Tibial nerve (tissue), 4 donors: ENCODE data around the gene OSTF1. TPM values are rescaled to one million over a fixed set of nuclear protein-coding genes. Genes with fewer than 3 reads are reported as not detected.

Experiments used
- DNase-seq, 2 donors: peaks; one replicate each; pipeline ENCODE4 v3.0.0-alpha.2; 2019; ENCODE audit warnings: low spot score in 2 of 2
- H3K27ac ChIP-seq, 4 donors: fragments of 200-600 bp; sonication (generic) in 3 of 4; one replicate each; pipeline ENCODE4 v1.5.1; 2017 to 2019; ENCODE audit warnings: mild to moderate bottlenecking in 1 of 4
- H3K27me3 ChIP-seq, 2 donors: fragments of 200-600 bp; sonication (generic) in 1 of 2; one replicate each; pipeline versions ENCODE4 v1.5.1 to v1.6.0; 2017 to 2019
- H3K36me3 ChIP-seq, 3 donors: fragments of 200-600 bp; sonication (generic); one replicate each; pipeline ENCODE4 v1.5.1; 2018 to 2019
- H3K4me1 ChIP-seq, 4 donors: fragments of 200-600 bp; sonication (generic) in 3 of 4; one replicate each; pipeline ENCODE4 v1.5.1; 2017 to 2019
- H3K4me3 ChIP-seq, 4 donors: fragments of 200-600 bp; sonication (generic) in 3 of 4; one replicate each; pipeline ENCODE4 v1.5.1; 2017 to 2019; ENCODE audit warnings: mild to moderate bottlenecking in 1 of 4, moderate library complexity in 1 of 4
- H3K9me3 ChIP-seq, 4 donors: fragments of 200-600 bp; sonication (generic) in 3 of 4; one replicate each; pipeline ENCODE4 v1.5.1; 2017 to 2019
- CTCF ChIP-seq, 5 experiments: fragments of 200-600 bp in 3 of 5; fragments of 450-650 bp in 2 of 5; sonication (generic) in 3 of 5; IDR thresholded peaks; one replicate each; pipeline ENCODE4 v1.5.1; 2016 to 2019; ENCODE audit warnings: antibody characterized with exemption in 5 of 5, mild to moderate bottlenecking in 3 of 5, moderate library complexity in 2 of 5
- EP300 ChIP-seq, 2 donors: sonication (generic); formaldehyde crosslinking; IDR thresholded peaks; one replicate each; pipeline ENCODE4 v1.6.1; 2017; ENCODE audit warnings: antibody characterized with exemption in 2 of 2, mild to moderate bottlenecking in 1 of 2
- POLR2A ChIP-seq, 2 donors: fragments of 450-650 bp; IDR thresholded peaks; one replicate each; pipeline ENCODE4 v1.6.1; 2017; ENCODE audit warnings: antibody characterized with exemption in 2 of 2, mild to moderate bottlenecking in 2 of 2, moderate library complexity in 2 of 2
- WGBS, 2 donors: methylation state at CpG; one replicate each; pipeline ENCODE4 v1.1.5; 2018; 5-methylcytosine and 5-hydroxymethylcytosine counted together
- total RNA-seq, 4 donors: library from RNA; depleted of rRNA; stranded (reverse); fragments of >200 nt; gene quantifications; one replicate each; pipeline ENCODE4 v1.1.0, GENCODE V29; 2016

The OSTF1 gene
- total RNA-seq, 4 donors from 2014 or later, result 20.7 to 34.5 (median 24.8) TPM

- peaks cover 0 to 5% (median 0%) of the 10 kb centered on the region in 4 donors for H3K9me3 ChIP-seq
- no peak for DNase-seq
- no peak overlapping the region for H3K4me3 ChIP-seq
- WGBS, 2 donors, result 85 to 88% methylated on average over 1 of the region's 1 CpG
- H3K4me1 ChIP-seq, result no peaks in the 10 kb centered on the region
- no peak overlapping the region for H3K27ac ChIP-seq
- TF ChIP-seq POLR2A (IDR thresholded peaks at IDR 0.05) (no peak), EP300 (IDR thresholded peaks at IDR 0.05) (no peak), CTCF (IDR thresholded peaks at IDR 0.05) (no peak)
- H3K27me3 ChIP-seq, result no peaks in the 10 kb centered on the region
- H3K36me3 ChIP-seq, result peaks cover 0 to 47% (median 0%) of the 10 kb centered on the region in 3 donors
Observed at GRCh38 chr9:75063556-75064305, 24.6 kb upstream of the OSTF1 start.

GRCh38 chr9:75064307-75065025, 23.8 kb upstream of the OSTF1 start:
- 85 to 90% methylated on average over 2 of the region's 2 CpGs for whole genome bisulfite sequencing, 2 donors
- Histone ChIP-seq H3K4me3 (no peak overlapping the region), H3K27me3 (no peaks in the 10 kb centered on the region), H3K27ac (no peak overlapping the region), H3K9me3 (no peaks in the 10 kb centered on the region), H3K4me1 (no peaks in the 10 kb centered on the region), H3K36me3 (peaks cover 0 to 49% (median 0%) of the 10 kb centered on the region in 3 donors)
- no peak for TF ChIP-seq EP300 (IDR thresholded peaks at IDR 0.05)
- no peak for TF ChIP-seq CTCF (IDR thresholded peaks at IDR 0.05)
- no peak for TF ChIP-seq POLR2A (IDR thresholded peaks at IDR 0.05)
- DNase-seq, result no peak

- H3K27ac ChIP-seq, result no peak overlapping the region
- DNase-seq, result no peak
- H3K4me3 ChIP-seq, result no peak overlapping the region
- H3K9me3 ChIP-seq, result no peaks in the 10 kb centered on the region
- WGBS, 2 donors, result 74 to 93% methylated on average over 2 of the region's 2 CpGs
- H3K27me3 ChIP-seq, result no peaks in the 10 kb centered on the region
- no peaks in the 10 kb centered on the region for H3K4me1 ChIP-seq
- TF ChIP-seq EP300 (IDR thresholded peaks at IDR 0.05), result no peak
- TF ChIP-seq POLR2A (IDR thresholded peaks at IDR 0.05), result no peak
- no peak for TF ChIP-seq CTCF (IDR thresholded peaks at IDR 0.05)
- peaks cover 0 to 46% (median 0%) of the 10 kb centered on the region in 3 donors for H3K36me3 ChIP-seq
Observed at GRCh38 chr9:75065510-75065909, 22.8 kb upstream of the OSTF1 start.

GRCh38 chr9:75067894-75068293, 20.4 kb upstream of the OSTF1 start:
- DNase-seq, result no peak
- 80 to 95% methylated on average over 4 of the region's 4 CpGs for WGBS, 2 donors

More at GRCh38 chr9:75067894-75068293, 20.4 kb upstream of the OSTF1 start:
- H3K4me3 ChIP-seq, result no peak overlapping the region
- no peaks in the 10 kb centered on the region for H3K9me3 ChIP-seq
- TF ChIP-seq EP300 (IDR thresholded peaks at IDR 0.05), result no peak
- TF ChIP-seq CTCF (IDR thresholded peaks at IDR 0.05), result no peak
- no peak for TF ChIP-seq POLR2A (IDR thresholded peaks at IDR 0.05)
- peaks cover 0 to 42% (median 0%) of the 10 kb centered on the region in 3 donors for H3K36me3 ChIP-seq
- no peak overlapping the region for H3K27ac ChIP-seq
- no peaks in the 10 kb centered on the region for H3K27me3 ChIP-seq
- H3K4me1 ChIP-seq, result no peaks in the 10 kb centered on the region
